Gastrocnemius medialis (tissue), 4 donors: ENCODE results near the gene LGALS9. TPM values are rescaled to one million over a fixed set of nuclear protein-coding genes. Genes with fewer than 3 reads are reported as not detected.

Experiments used
- ATAC-seq, 2 donors: fragments of 150-250 bp; one replicate each; pipeline ENCODE4 v1.9.1; 2016
- DNase-seq, 2 donors: peaks; one replicate each; pipeline ENCODE4 v3.0.0-alpha.2; 2019
- H3K27ac ChIP-seq, 4 donors: fragments of 200-600 bp; sonication (generic); 1 replicate in 1 of 4; 2 replicates in 3 of 4; pipeline ENCODE4 v1.5.1; 2016 to 2018; ENCODE audit warnings: mild to moderate bottlenecking in 2 of 4, moderate library complexity in 1 of 4
- H3K27me3 ChIP-seq, 3 donors: fragments of 200-600 bp; sonication (generic) in 2 of 3; 1 replicate in 1 of 3; 2 replicates in 2 of 3; pipeline versions ENCODE4 v1.5.1 to v1.6.0; 2016 to 2019; ENCODE audit warnings: mild to moderate bottlenecking in 1 of 3, moderate library complexity in 1 of 3
- H3K36me3 ChIP-seq, 2 donors: fragments of 200-600 bp; sonication (generic) in 1 of 2; one replicate each; pipeline ENCODE4 v1.5.1; 2017 to 2018
- H3K4me1 ChIP-seq, 2 donors: fragments of 200-600 bp; sonication (generic) in 1 of 2; one replicate each; pipeline ENCODE4 v1.5.1; 2016 to 2017; ENCODE audit warnings: mild to moderate bottlenecking in 2 of 2
- H3K4me3 ChIP-seq, 4 donors: fragments of 200-600 bp; sonication (generic) in 3 of 4; 1 replicate in 1 of 4; 2 replicates in 3 of 4; pipeline ENCODE4 v1.5.1; 2016 to 2019; ENCODE audit warnings: mild to moderate bottlenecking in 2 of 4
- H3K9me3 ChIP-seq, 3 donors: fragments of 200-600 bp; sonication (generic) in 2 of 3; 1 replicate in 1 of 3; 2 replicates in 2 of 3; pipeline ENCODE4 v1.5.1; 2016 to 2019
- CTCF ChIP-seq, 5 experiments: fragments of 450-650 bp in 3 of 5; fragments of 200-600 bp in 2 of 5; sonication (generic) in 2 of 5; IDR thresholded peaks in 4 of 5; conservative IDR thresholded peaks in 1 of 5; 1 replicate in 4 of 5; 2 replicates in 1 of 5; pipeline ENCODE4 v1.5.1; 2016 to 2019; ENCODE audit warnings: antibody characterized with exemption in 5 of 5, mild to moderate bottlenecking in 3 of 5, moderate library complexity in 3 of 5
- POLR2A ChIP-seq, 2 donors: fragments of 450-650 bp; IDR thresholded peaks; one replicate each; pipeline ENCODE4 v1.6.1; 2017; ENCODE audit warnings: antibody characterized with exemption in 2 of 2, mild to moderate bottlenecking in 2 of 2, moderate library complexity in 2 of 2
- in situ Hi-C, 4 donors: fragments of 200-750 bp; cut with MboI; loops; one replicate each; pipeline versions ENCODE4 v1.15.0 to v1.8.0; 2017; ENCODE audit warnings: low sequenced_read_pairs in 4 of 4
- intact Hi-C: fragments of 100-400 bp; cut with DNase I; formaldehyde crosslinking; loops from one replicate; pipeline ENCODE4 v1.15.1; 2023; ENCODE audit warnings: low total_unique reads
- total RNA-seq, 4 donors: library from RNA; depleted of rRNA; stranded (reverse); fragments of >200 nt; gene quantifications; one replicate each; pipeline versions ENCODE4 v1.1.0 to v1.2.3, GENCODE V29; 2016

The LGALS9 gene
- total RNA-seq, 4 donors from 2014 or later: 2.4 to 20.3 (median 6.1) TPM

GRCh38 chr17:27613433-27613832 lies 17.6 kb upstream of the LGALS9 start:
- Histone ChIP-seq H3K27me3 (no peaks in the 10 kb centered on the region), H3K36me3 (peaks cover 2 to 100% of the 10 kb centered on the region in 2 donors), H3K9me3 (no peaks in the 10 kb centered on the region), H3K27ac (no peak overlapping the region), H3K4me1 (no peaks in the 10 kb centered on the region), H3K4me3 (no peak overlapping the region)
- TF ChIP-seq CTCF (IDR thresholded peaks at IDR 0.05 in 4 of 5, conservative IDR thresholded peaks at IDR 0.05 in 1 of 5) (no peak), POLR2A (IDR thresholded peaks at IDR 0.05) (no peak)
- in situ Hi-C loops (no loop called here), intact Hi-C loops (no loop called here)
- ATAC-seq: no peak
- DNase-seq: no peak

- peaks cover 0 to 99% of the 10 kb centered on the region in 2 donors for H3K36me3 ChIP-seq
- H3K27ac ChIP-seq: no peak overlapping the region
- no peaks in the 10 kb centered on the region for H3K4me1 ChIP-seq
- intact Hi-C loops (no loop called here), in situ Hi-C loops (no loop called here)
- no peak overlapping the region for H3K4me3 ChIP-seq
- DNase-seq: no peak
- ATAC-seq: no peak
- H3K9me3 ChIP-seq: no peaks in the 10 kb centered on the region
- H3K27me3 ChIP-seq: no peaks in the 10 kb centered on the region
- TF ChIP-seq POLR2A (IDR thresholded peaks at IDR 0.05) (no peak), CTCF (IDR thresholded peaks at IDR 0.05 in 4 of 5, conservative IDR thresholded peaks at IDR 0.05 in 1 of 5) (no peak)
Measured at GRCh38 chr17:27615121-27615520, 15.9 kb upstream of the LGALS9 start.

GRCh38 chr17:27616414-27616813 lies 14.6 kb upstream of the LGALS9 start:
- Histone ChIP-seq H3K4me1 (no peaks in the 10 kb centered on the region), H3K4me3 (no peak overlapping the region), H3K27me3 (no peaks in the 10 kb centered on the region), H3K9me3 (no peaks in the 10 kb centered on the region), H3K36me3 (peaks cover 4 to 99% of the 10 kb centered on the region in 2 donors), H3K27ac (no peak overlapping the region)
- DNase-seq (no peak), ATAC-seq (no peak)
- intact Hi-C loops: no loop called here
- in situ Hi-C loops: no loop called here
- TF ChIP-seq POLR2A (IDR thresholded peaks at IDR 0.05) (no peak), CTCF (IDR thresholded peaks at IDR 0.05 in 4 of 5, conservative IDR thresholded peaks at IDR 0.05 in 1 of 5) (no peak)

- Histone ChIP-seq H3K9me3 (no peaks in the 10 kb centered on the region), H3K27me3 (no peaks in the 10 kb centered on the region), H3K36me3 (peaks cover 4 to 94% of the 10 kb centered on the region in 2 donors), H3K27ac (no peak overlapping the region), H3K4me3 (no peak overlapping the region), H3K4me1 (peaks cover 14 to 17% of the 10 kb centered on the region in 2 donors)
- TF ChIP-seq POLR2A (IDR thresholded peaks at IDR 0.05) (no peak), CTCF (IDR thresholded peaks at IDR 0.05 in 4 of 5, conservative IDR thresholded peaks at IDR 0.05 in 1 of 5) (no peak)
- no peak for DNase-seq
- in situ Hi-C loops (no loop called here), intact Hi-C loops (no loop called here)
- ATAC-seq: no peak
Measured at GRCh38 chr17:27618417-27618816, 12.6 kb upstream of the LGALS9 start.

GRCh38 chr17:27620721-27621120 lies 10.3 kb upstream of the LGALS9 start:
- no peak for DNase-seq
- in situ Hi-C loops (no loop called here), intact Hi-C loops (no loop called here)
- no peak overlapping the region for H3K27ac ChIP-seq
- no peak for TF ChIP-seq CTCF (IDR thresholded peaks at IDR 0.05 in 4 of 5, conservative IDR thresholded peaks at IDR 0.05 in 1 of 5)
- peaks cover 18 to 24% of the 10 kb centered on the region in 2 donors for H3K4me1 ChIP-seq
- no peaks in the 10 kb centered on the region for H3K9me3 ChIP-seq
- H3K27me3 ChIP-seq: no peaks in the 10 kb centered on the region
- peaks cover 4 to 74% of the 10 kb centered on the region in 2 donors for H3K36me3 ChIP-seq
- no peak for ATAC-seq
- H3K4me3 ChIP-seq: no peak overlapping the region
